Measurements from ENCODE around the gene SPAG16.

GRCh38 chr2:214341646-214342045, 1057.4 kb downstream of the SPAG16 start:
- no peak for TF ChIP-seq CTCF (IDR thresholded peaks at IDR 0.05; ENCODE audit: insufficient read depth, low read depth, low read length)
- TF ChIP-seq EZH2 (IDR thresholded peaks at IDR 0.05; ENCODE audit: insufficient read depth, low read length), result no peak

All from astrocyte (in vitro differentiated cells and primary cell).